H9 (cell line): ENCODE results near the gene DDX4. TPM values are rescaled to one million over a fixed set of nuclear protein-coding genes. Genes with fewer than 3 reads are reported as not detected.
A peak's percentile ranks its signal among the peaks of the same experiment; 100 is the strongest.

Experiments used
- DNase-seq: peaks from one replicate; pipeline ENCODE4 v3.0.0-alpha.2; 2017
- H2AFZ ChIP-seq: one replicate; pipeline ENCODE4 v1.6.1; 2013; ENCODE audit warnings: mild to moderate bottlenecking, low read length, control low read depth, moderate library complexity
- H2AK5ac ChIP-seq: 2 replicates; pipeline ENCODE4 v1.6.1; 2013; ENCODE audit warnings: low read length, control low read depth, mixed read lengths; ENCODE audit not compliant: insufficient read length
- H2BK120ac ChIP-seq: one replicate; pipeline ENCODE4 v1.6.1; 2013; ENCODE audit warnings: low read depth, mild to moderate bottlenecking, low read length, control low read depth, inconsistent platforms; ENCODE audit not compliant: poor library complexity, severe bottlenecking
- H2BK12ac ChIP-seq: 2 replicates; pipeline ENCODE4 v1.6.1; 2013; ENCODE audit warnings: low read length, control low read depth, mixed read lengths, low read depth; ENCODE audit not compliant: insufficient read length
- H2BK15ac ChIP-seq: 2 replicates; pipeline ENCODE4 v1.6.1; 2013; ENCODE audit warnings: low read depth, low read length, control low read depth
- H2BK20ac ChIP-seq: one replicate; pipeline ENCODE4 v1.6.1; 2013; ENCODE audit warnings: low read depth, mild to moderate bottlenecking, low read length, control low read depth, inconsistent platforms; ENCODE audit not compliant: poor library complexity, severe bottlenecking
- H2BK5ac ChIP-seq: 2 replicates; pipeline ENCODE4 v1.6.1; 2013; ENCODE audit warnings: low read length, control low read depth, mixed read lengths; ENCODE audit not compliant: insufficient read length
- H3K14ac ChIP-seq: 2 replicates; pipeline ENCODE4 v1.6.1; 2013; ENCODE audit warnings: low read length, control low read depth; ENCODE audit not compliant: insufficient read depth
- H3K18ac ChIP-seq: 2 replicates; pipeline ENCODE4 v1.6.1; 2013; ENCODE audit warnings: low read depth, mild to moderate bottlenecking, mixed read lengths, low read length, control low read depth; ENCODE audit not compliant: insufficient read length
- H3K23ac ChIP-seq: 2 replicates; pipeline ENCODE4 v1.6.1; 2013; ENCODE audit warnings: low read length, control low read depth, mixed read lengths, low read depth; ENCODE audit not compliant: insufficient read length
- H3K23me2 ChIP-seq: 2 replicates; pipeline ENCODE4 v1.6.1; 2013; ENCODE audit warnings: low read depth, mild to moderate bottlenecking, mixed read lengths, low read length, control low read depth; ENCODE audit not compliant: insufficient read length, poor library complexity, severe bottlenecking
- H3K27ac ChIP-seq: 2 replicates; pipeline ENCODE4 v1.5.1; 2013; ENCODE audit warnings: low read length, control low read depth, mixed read lengths, low read depth; ENCODE audit not compliant: insufficient read length
- H3K27me3 ChIP-seq: 2 replicates; pipeline ENCODE4 v1.6.1; 2013; ENCODE audit warnings: low read length, control low read depth, inconsistent platforms; ENCODE audit not compliant: insufficient read depth
- H3K4ac ChIP-seq: 2 replicates; pipeline ENCODE4 v1.6.1; 2013; ENCODE audit warnings: low read depth, mild to moderate bottlenecking, control low read depth, inconsistent platforms, low read length, moderate library complexity
- H3K4me1 ChIP-seq: 2 replicates; pipeline ENCODE4 v1.6.1; 2013; ENCODE audit warnings: low read length, control low read depth, inconsistent platforms; ENCODE audit not compliant: insufficient read depth
- H3K4me2 ChIP-seq: 2 replicates; pipeline ENCODE4 v1.6.1; 2013; ENCODE audit warnings: low read length, control low read depth, mixed read lengths; ENCODE audit not compliant: insufficient read length, insufficient read depth
- H3K56ac ChIP-seq: 2 replicates; pipeline ENCODE4 v1.6.1; 2013; ENCODE audit warnings: low read depth, mild to moderate bottlenecking, mixed read lengths, low read length, control low read depth; ENCODE audit not compliant: insufficient read length
- H3K79me1 ChIP-seq: 2 replicates; pipeline ENCODE4 v1.6.1; 2013; ENCODE audit warnings: low read depth, mild to moderate bottlenecking, moderate library complexity, low read length, control low read depth, inconsistent platforms; ENCODE audit not compliant: insufficient read depth, poor library complexity, severe bottlenecking
- H3K79me2 ChIP-seq: 2 replicates; pipeline ENCODE4 v1.6.1; 2013; ENCODE audit warnings: low read length, control low read depth, inconsistent platforms; ENCODE audit not compliant: insufficient read depth
- H3K9ac ChIP-seq: 2 replicates; pipeline ENCODE4 v1.6.1; 2013; ENCODE audit warnings: low read length, control low read depth, mixed read lengths; ENCODE audit not compliant: insufficient read length; ENCODE audit errors: extremely low read depth
- H3K9me3 ChIP-seq: one replicate; pipeline ENCODE4 v1.6.1; 2013; ENCODE audit warnings: low read depth, low read length, inconsistent platforms; ENCODE audit not compliant: control insufficient read depth
- H3T11ph ChIP-seq: one replicate; pipeline ENCODE4 v1.6.1; 2013; ENCODE audit warnings: mild to moderate bottlenecking, low read length, control low read depth, inconsistent platforms
- H4K20me1 ChIP-seq: one replicate; pipeline ENCODE4 v1.6.1; 2013; ENCODE audit not compliant: control insufficient read depth, insufficient read length, insufficient read depth
- H4K5ac ChIP-seq: 2 replicates; pipeline ENCODE4 v1.6.1; 2013; ENCODE audit warnings: low read depth, mild to moderate bottlenecking, mixed read lengths, low read length, control low read depth; ENCODE audit not compliant: insufficient read length
- H4K8ac ChIP-seq: replicated peaks from 2 replicates; pipeline ENCODE4 v1.6.1; 2013; ENCODE audit warnings: low read length, control low read depth, mixed read lengths, low read depth; ENCODE audit not compliant: insufficient read length
- H4K91ac ChIP-seq: 2 replicates; pipeline ENCODE4 v1.6.1; 2013; ENCODE audit warnings: low read depth, mild to moderate bottlenecking, moderate library complexity, mixed read lengths, low read length, control low read depth; ENCODE audit not compliant: insufficient read length
- H3K27ac Mint-ChIP-seq, 3 experiments: 2 replicates in 2 of 3; 3 replicates in 1 of 3; pipeline ENCODE4 v1.8.0; 2020 to 2021; ENCODE audit warnings: mixed read lengths in 3 of 3, mild to moderate bottlenecking in 1 of 3, moderate library complexity in 1 of 3
- H3K27me3 Mint-ChIP-seq: 2 replicates; pipeline ENCODE4 v1.8.0; 2021; ENCODE audit warnings: low read depth, mild to moderate bottlenecking, moderate library complexity, mixed read lengths
- H3K36me3 Mint-ChIP-seq, 3 experiments: 2 replicates in 2 of 3; 3 replicates in 1 of 3; pipeline ENCODE4 v1.8.0; 2020 to 2021; ENCODE audit warnings: low read depth in 3 of 3, mixed read lengths in 3 of 3; ENCODE audit not compliant: insufficient read depth in 1 of 3
- H3K4me1 Mint-ChIP-seq, 2 experiments: 2 replicates each; pipeline ENCODE4 v1.8.0; 2020; ENCODE audit warnings: mixed read lengths in 2 of 2
- H3K4me3 Mint-ChIP-seq, 2 experiments: 2 replicates in 1 of 2; 3 replicates in 1 of 2; pipeline ENCODE4 v1.8.0; 2020 to 2021; ENCODE audit warnings: mild to moderate bottlenecking in 2 of 2, mixed read lengths in 2 of 2, moderate library complexity in 1 of 2
- H3K9me3 Mint-ChIP-seq, 2 experiments: 2 replicates in 1 of 2; 3 replicates in 1 of 2; pipeline ENCODE4 v1.8.0; 2020; ENCODE audit warnings: mild to moderate bottlenecking in 2 of 2, mixed read lengths in 2 of 2, moderate library complexity in 1 of 2
- WGBS: extraction: QIAGEN DNeasy Blood & Tissue Kit; methylation state at CpG from one replicate; pipeline ENCODE4 v1.1.7; 2013; ENCODE audit warnings: missing lambda C conversion rate, low lambda C conversion rate, mixed read lengths; ENCODE audit not compliant: insufficient read length; ENCODE audit errors: extremely low coverage; 5-methylcytosine and 5-hydroxymethylcytosine counted together
- total RNA-seq: library from RNA; stranded (reverse); gene quantifications from 2 replicates; pipeline ENCODE4 v1.2.1, GENCODE V29; 2021
- TF ChIP-seq, protein P1 (sequence below): fragments of 200-600 bp; sonication (generic); conservative IDR thresholded peaks from 3 replicates; pipeline ENCODE4 v1.8.0; 2021; ENCODE audit warnings: antibody characterized with exemption, mild to moderate bottlenecking

The DDX4 gene
- total RNA-seq, 1 experiment from 2014 or later, result not detected

DNA sequence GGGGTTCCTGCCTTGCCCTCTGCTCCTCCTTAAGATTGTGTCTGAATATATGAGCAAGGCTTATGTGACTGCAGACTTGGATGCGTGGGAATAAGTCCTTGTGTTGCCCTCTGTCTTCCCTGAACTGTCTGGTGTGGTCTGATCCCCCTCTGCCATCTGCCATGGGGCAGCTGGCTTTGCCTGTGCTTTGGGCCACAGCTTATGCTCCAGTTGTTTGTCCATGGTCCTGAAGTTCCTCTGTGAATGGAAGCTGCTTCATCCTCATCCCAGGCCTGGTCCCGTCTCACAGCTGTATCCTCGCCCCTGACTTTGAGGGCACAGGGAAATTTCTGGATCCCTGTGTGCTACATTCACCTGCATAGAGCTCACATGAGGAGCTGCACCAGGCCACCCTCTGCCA lies 128.0 kb downstream of the DDX4 start:
- no CpG with 5 or more reads among the region's 3 CpGs for WGBS
- Histone ChIP-seq H3K9me3 (no peaks in the 10 kb centered on the region), H2BK5ac (no peak overlapping the region), H3K14ac (no peak overlapping the region), H3K27ac (no peak overlapping the region), H4K8ac (no peak overlapping the region), H4K20me1 (no peaks in the 10 kb centered on the region), H2AK5ac (no peak overlapping the region), H2AFZ (no peak overlapping the region), H2BK12ac (no peak overlapping the region), H3K18ac (no peak overlapping the region), H3K4me1 (no peaks in the 10 kb centered on the region), H2BK20ac (no peak overlapping the region), H2BK120ac (no peak overlapping the region), H3K23me2 (no peaks in the 10 kb centered on the region), H3K4me2 (no peak overlapping the region), H3K4ac (no peak overlapping the region), H3K56ac (no peak overlapping the region), H3T11ph (no peak overlapping the region), H2BK15ac (no peak overlapping the region), H3K23ac (no peak overlapping the region), H4K5ac (no peak overlapping the region), H3K79me2 (no peaks in the 10 kb centered on the region), H3K9ac (no peak overlapping the region), H3K79me1 (no peaks in the 10 kb centered on the region), H3K27me3 (no peaks in the 10 kb centered on the region), H4K91ac (no peak overlapping the region)
- Mint-ChIP-seq H3K27ac (0 out of 7 replicates have a peak overlapping the region, but pooled peaks of 1 of the 3 experiments have one; percentile 4), H3K27me3 (no peaks in the 10 kb centered on the region; the same call in 1 of the 2 replicates), H3K9me3 (peaks cover 3 to 4% of the 10 kb centered on the region in 2 experiments; a peak in 4 of 5 replicates), H3K36me3 (peaks cover 0 to 2% (median 0%) of the 10 kb centered on the region in 3 experiments; a peak in 2 of 7 replicates), H3K4me1 (no peaks in the 10 kb centered on the region), H3K4me3 (no peak overlapping the region)
- TF ChIP-seq, protein P1, sequence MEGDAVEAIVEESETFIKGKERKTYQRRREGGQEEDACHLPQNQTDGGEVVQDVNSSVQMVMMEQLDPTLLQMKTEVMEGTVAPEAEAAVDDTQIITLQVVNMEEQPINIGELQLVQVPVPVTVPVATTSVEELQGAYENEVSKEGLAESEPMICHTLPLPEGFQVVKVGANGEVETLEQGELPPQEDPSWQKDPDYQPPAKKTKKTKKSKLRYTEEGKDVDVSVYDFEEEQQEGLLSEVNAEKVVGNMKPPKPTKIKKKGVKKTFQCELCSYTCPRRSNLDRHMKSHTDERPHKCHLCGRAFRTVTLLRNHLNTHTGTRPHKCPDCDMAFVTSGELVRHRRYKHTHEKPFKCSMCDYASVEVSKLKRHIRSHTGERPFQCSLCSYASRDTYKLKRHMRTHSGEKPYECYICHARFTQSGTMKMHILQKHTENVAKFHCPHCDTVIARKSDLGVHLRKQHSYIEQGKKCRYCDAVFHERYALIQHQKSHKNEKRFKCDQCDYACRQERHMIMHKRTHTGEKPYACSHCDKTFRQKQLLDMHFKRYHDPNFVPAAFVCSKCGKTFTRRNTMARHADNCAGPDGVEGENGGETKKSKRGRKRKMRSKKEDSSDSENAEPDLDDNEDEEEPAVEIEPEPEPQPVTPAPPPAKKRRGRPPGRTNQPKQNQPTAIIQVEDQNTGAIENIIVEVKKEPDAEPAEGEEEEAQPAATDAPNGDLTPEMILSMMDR, result no peak
- no peak for DNase-seq
